HG03460 (cell line): Measurements from ENCODE around the gene CCSAP.
A peak's percentile ranks its signal among the peaks of the same experiment; 100 is the strongest.

Source experiments
- ATAC-seq: cut with Tn5 transposase; IDR thresholded peaks from one replicate; pipeline ENCODE4 v1.9.1; 2021; ENCODE audit not compliant: unreplicated experiment

CCSAP gene

DNA sequence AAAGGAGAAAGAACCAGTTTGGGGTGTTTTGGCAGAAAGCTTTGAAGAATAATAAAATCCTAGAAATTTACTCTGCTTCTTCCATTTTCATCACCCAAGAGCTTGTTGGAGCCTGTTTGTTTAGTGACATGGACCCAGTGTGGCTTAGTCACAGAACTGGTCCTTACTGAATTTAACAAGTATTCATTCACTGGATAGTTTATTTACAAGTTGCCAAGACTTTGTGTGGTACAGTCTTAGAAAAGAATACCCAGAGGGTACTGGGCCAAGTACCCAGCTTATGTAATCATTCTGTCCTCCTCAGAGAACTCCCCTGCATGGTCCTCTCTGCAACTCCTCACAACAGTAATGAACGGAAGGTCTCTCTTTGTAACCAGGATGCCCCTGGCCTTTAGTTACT is 55.6 kb downstream of the CCSAP start:
- ATAC-seq = no peak

DNA sequence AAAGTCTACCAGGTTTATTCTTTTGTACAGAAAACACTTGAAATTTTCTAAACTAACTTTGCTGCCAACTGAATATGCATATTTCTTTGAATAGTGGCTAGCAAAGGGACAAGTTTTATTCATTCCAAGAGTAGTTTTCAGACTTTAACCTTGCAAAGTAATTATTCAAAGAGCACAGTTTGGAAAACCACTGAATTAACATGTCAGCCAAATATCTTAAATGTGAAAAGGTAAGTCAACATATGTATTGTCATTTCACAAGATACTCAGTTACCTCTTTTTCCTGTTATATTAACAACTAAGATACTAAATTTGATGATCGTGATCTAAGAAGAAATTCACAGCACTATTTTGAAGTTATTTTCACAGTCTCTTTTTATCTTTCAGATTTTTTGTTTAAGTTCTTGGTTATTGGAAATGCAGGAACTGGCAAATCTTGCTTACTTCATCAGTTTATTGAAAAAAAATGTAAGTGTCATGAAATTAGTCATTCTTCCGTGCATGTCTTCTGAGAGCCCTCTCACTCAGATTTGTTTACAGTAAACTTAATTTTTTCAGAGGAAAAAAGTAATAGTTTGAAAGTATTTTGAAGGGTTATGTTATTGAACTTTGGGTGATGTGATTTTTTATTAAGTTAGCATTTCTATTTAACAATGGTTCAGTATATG is 56.6 kb downstream of the CCSAP start:
- no peak for ATAC-seq

DNA sequence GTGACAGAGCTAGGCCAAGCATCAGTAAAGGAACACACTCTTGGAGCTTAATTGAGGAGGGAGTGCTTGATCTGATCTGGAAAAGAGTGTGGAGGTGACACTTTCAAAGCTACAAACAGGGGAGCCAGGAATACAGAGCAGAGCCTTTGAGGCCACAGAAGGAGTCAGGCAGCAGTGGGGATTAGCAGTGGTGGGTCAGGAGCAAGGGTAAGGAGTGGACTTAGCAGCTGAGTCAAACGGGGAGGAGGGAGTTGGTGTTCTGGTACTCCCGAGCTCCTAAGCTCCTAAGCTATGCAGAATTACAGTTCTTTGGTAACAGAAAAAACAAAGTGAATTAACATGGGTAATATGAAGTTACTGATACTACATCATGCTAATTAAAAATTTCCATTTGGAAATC is 57.4 kb downstream of the CCSAP start:
- no peak for ATAC-seq

DNA sequence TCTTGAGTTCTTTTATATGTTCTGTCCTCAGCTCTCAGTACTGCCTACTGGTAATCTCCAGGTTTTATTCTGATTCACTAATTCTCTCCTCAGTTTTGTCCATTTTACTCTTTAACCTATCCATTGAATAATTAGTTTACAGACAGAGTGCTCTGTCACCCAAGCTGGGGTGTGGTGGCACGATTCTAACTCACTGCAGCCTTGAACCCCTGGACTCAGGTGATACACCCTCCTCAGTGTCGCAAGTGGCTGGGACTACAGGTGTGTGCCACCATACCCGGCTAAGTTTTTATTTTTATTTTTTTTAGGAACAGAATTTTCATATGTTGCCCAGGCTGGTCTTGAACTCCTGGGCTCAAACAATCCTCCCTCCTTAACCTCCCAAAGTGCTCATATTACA is 58.0 kb downstream of the CCSAP start:
- no peak for ATAC-seq

DNA sequence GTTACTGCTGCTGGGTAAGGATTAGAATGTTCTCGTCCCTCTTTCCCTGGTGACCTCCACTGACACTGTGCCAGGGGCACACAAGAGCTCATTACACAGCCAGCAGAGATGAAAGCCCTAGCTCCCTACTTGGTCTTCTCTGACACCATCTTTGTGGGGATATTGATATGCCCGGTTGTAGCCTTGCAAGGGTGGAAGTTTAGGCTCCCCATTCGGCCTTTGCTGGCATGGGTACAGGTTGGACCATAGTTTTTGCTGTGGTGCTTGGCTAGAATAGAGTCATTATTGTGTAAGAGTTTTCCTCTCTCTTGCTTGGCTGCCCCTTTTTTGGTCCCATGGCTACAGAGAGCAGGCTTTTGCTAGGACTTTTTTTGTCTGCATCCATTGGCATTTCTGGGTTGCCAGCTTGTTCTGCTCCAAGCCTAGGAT is 59.6 kb downstream of the CCSAP start:
- ATAC-seq = no peak

DNA sequence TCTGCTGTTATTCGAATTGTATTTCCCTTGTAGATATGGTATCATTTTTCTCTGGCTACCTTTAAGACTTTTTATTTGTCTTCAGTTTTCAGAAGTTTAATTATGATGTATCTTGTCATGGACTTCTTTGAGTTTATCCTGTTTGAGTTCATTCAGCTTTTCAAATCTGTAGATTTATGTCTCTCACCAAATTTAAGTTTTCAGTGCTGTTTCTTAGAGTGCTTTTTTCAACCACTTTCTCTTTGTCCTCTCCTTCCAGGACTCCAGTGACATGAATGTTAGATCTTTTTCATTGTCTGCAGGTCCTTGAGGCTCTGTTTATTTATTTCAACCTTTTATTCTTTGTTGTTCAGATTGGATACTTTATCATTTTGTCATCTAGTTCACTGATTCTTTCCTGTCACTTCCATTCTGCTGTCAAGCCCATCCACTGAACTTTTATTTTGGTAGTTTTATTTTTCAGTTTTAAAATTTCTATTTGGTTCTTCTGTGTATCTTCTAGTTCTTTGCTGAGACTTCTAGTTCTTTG is 60.5 kb downstream of the CCSAP start:
- ATAC-seq = no peak

DNA sequence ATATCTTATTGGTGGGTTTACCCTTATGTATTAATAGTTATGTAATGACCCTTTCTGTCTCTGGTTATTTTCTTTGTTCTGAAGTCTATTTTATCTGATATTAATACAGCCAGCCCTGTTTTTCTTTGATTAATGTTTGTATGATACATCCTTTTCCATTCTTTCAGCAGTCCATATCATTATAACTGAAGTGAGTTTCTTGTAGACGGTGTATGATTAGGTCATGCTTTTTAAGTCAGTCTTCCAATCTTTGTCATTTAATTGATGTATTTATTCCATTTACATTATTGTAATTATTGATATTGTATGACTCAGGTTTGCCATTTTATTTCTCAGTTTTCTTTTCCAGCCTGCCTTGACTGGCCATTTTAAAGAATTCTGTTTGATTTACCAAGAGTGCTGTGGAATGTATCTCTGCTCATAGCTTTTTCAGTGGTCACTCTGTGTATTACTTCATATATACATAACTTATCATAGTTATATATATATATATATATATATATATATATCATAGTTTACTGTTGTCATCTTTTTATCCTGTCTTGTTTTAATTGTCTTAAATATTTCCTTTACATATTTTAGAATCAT is 61.4 kb downstream of the CCSAP start:
- no peak for ATAC-seq

DNA sequence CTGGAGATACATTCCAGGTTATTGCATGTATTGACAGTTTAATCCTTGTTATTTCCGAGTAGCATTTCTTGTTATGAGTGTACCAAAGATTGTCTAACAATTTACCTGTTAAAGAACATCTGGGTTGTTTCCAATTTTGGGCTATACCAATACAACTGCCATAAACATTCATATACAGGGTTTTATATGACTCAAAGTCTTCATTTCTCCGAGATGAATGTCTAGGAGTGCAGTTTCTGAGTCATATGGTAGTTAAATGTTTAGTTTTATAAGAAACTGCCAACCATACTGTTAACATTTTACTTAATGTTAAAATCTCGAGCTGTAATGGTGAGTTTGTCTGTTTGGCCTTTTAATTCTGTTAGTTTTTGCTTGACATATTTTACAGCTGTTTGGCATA is 61.9 kb downstream of the CCSAP start:
- no peak for ATAC-seq

DNA sequence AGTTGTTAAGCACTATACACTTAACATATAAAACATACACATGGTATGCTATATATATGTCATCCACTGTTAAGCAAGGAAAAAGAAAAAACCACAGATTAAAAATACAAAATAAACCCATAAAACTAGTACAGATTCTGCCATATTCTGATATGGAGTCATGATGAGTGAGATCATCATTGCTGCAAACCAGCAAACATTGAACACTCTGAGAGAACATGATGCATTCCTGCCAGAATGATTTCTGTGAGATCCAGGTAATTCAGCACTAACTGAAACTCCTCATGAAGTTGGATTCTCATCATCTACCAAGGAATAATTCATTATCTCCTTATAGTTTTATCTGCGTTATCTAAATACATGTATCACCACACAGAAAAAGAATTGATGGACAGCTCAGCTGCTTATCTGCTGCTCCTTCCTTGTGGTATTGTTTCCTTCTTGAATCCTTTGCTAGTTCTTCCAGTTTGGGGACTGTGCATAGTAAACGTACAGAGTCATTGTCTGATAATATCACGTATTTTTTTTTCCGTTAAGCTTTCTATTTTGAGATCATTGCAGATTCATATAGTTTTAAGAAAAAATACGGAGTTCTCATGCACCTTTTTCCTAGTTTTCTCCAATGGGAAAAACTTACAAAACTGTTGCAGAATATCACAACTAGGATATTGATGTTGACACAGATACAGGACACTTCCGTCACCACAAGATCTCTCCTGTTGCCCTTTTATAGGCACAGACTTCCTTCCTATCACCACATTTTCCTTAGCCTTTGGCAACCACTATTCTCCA is 62.6 kb downstream of the CCSAP start:
- no peak for ATAC-seq

DNA sequence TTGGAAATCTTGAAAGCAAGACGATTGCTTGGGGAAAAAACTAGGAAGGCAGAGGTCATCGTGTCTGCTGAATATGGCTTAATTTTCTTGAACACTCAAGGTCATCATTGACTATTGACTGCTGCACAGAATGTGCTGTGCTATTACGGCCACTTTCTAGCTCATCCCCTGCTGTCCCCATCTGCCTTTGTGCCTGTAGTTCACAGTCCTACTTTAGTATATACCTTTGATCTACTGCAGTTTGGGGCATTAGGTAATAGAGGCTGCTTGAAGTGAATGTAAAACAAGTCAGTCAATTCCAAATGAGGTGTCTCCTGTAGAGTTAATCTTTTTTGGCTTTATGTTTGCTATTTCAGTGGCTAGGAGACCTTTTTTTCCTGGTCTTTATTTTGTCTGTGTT is 63.6 kb downstream of the CCSAP start:
- ATAC-seq = no peak

DNA sequence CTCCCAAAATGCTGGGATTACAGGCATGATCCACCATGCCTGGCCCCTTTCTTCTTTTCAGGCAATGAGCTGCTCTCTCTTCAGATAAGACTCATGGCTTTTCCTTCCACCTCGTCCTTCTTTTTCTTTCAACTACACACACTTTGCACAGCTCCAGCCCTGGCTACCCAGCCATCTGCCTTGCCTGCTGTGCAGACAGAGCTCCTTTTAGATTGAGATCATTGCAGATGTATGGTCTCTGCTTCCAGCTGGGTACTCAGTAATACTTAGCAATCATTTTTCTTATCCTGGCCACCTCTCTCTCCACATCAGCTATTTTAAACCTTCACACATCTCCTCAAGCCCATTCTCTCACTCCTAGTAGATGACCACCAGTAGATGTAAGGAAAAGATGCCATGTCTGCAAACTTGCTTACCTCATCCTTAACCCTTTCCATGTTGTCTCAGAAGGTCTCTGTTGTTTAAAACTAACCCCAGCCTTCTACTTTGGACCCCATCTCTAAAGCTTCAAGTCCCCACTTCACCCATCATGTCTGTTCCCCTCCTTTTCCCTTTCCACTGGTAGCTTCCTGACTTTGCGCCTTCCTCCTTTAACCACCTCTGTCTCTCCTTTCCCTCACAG is 64.6 kb downstream of the CCSAP start:
- ATAC-seq = no peak

DNA sequence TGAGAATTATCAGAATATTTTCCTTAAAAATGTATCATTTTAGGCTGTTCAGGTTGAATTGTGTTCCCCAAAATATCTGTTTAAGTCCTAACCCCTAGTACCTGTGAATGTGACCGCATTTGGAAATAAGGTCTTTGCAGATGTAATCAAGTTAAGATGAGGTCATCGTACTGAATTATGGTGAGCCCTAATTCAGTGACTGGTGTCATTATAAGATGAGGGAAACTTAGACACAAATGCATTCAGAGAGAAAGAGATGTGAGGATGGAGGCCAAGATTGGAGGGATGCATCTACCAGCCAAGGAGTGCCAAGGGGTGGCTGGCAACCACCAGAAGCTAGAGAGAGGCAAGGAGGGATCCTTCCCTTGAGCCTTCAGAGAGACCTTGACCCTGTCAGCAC is 67.8 kb downstream of the CCSAP start:
- ATAC-seq = no peak

DNA sequence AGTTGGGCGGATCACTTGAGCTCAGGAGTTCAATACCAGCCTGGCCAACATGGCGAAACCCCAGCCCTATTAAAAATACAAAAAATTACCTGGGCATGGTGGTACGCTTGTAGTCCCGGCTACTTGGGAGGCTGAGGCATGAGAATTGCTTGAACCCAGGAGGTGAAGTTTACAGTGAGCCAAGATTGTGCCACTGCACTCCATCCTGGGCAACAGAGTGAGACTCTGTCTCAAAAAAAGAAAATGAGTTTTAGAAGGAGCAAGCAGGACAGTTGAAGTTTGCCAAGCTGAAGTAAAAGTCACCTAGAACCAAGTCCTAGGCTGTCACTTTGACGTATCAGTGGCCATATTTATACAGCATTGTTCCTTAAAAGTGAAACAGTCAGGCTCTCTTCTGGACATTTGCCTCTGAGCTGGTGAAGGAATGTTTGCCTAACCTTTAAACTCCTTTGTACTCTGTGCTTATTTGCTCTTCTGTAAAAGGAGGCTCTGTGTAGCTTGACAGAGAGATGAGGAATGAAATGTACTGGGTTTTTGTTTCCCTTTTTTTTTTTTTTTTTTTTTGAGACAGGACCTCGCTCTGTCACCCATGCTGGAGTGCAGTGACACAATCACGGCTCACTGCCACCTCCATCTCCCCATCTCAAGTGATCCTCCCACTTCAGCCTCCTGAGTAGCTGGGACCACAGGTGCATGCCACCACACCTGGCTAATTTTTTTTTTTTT is 69.2 kb downstream of the CCSAP start:
- ATAC-seq = no peak

DNA sequence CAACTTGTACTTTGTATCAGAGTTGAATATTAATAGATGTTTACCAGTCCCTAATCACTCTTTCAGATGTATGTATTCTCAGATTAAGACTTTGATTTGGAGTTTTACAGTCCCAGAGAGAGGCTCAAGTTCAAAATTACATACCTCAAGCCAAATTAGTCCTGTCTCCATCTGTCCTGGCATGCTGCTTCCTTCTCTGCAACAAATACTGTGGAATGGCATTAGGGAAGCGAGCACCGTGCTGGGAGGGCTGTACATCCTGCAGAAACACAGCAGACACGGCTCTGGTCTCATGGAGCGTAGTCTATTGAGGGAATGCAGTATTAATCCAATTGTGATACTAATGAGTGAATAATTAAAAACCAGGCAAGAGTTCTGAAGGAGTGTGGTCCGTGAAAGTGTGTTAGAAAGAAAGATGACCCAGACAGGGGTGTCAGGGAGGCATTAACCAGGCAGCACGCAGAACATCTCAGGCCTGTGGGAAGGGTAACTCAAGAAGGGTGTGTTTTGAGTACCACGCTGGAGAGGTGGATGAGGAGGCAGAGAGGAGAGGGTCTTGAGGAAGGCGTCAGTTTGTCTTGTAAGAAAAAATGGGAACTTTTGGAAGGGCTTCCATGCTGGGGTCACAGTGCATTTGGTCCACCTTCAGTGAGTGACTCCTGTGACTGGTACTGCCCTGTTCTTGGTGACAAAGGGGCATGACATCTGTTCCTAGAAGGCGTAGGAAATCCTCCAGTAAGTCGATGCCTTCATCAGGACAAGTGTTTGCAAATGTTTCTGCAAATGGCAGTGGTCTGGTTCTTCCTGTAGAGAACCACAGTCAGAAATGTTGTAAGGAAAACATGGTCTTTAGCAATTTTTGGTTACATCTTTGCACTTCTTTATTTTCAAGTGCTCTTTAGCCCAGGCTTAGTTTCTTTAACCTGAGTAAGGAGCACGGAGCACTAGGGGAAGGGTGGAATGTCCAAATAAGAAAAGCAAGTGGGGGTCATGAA is 70.4 kb downstream of the CCSAP start:
- no peak for ATAC-seq

DNA sequence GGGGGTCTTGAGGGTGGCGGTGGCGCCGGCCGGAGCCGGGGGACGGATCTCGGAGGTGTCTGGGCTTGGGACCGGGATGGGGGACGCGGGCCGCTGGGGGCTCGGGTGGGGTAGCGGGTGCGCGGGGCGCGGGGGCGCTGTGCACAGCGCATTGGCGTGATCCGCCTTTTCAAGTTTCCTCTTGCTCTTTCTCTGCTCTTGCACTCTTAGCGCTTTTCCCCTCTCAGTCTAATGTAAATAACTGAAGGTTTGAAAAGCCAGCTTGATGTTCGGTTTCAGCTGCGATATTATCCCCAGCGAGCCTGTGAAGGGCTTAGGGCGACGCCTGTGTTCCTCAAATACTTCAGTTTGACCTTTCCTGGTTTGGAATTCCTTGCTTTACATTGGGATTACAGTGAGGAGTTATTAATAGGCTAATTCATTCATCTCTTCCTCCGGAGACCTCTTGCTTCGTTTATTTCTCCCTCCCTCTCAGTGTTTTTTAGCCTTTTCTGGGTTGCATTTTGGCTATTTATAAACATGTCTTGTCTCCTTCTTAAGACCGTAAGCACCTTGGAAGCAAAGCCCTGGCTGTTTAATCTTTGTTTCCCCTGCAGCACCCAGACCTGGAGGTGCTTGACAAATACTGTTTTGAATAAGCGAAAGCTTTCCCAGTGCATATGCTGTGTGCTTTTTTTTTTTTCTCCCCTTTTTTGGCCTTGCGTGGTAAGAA is 71.2 kb downstream of the CCSAP start:
- peak; percentile 44 for ATAC-seq
